HFF-Myc (cell line): Measurements from ENCODE around the gene CEACAM19.
"Not testable (repeated sequence)": the region's sequence is repeated elsewhere in the genome, so short reads cannot be mapped to it uniquely, and the experiment has no call there.

ENCODE experiments used
- DNase-seq: peaks from one replicate; pipeline ENCODE4 v3.0.0-alpha.2; 2011; ENCODE audit warnings: low read depth; ENCODE audit errors: extremely low read depth
- H3K4me3 ChIP-seq: replicated peaks from 2 replicates; pipeline ENCODE4 v1.5.1; 2011; ENCODE audit warnings: low read depth, mild to moderate bottlenecking, control low read depth, low read length
- TF ChIP-seq, protein P1 (sequence below): IDR thresholded peaks from 2 replicates; pipeline ENCODE4 v1.5.1; 2012; ENCODE audit warnings: mild to moderate bottlenecking, low read depth, low read length, control low read depth; ENCODE audit errors: missing control alignments

The CEACAM19 gene

DNA sequence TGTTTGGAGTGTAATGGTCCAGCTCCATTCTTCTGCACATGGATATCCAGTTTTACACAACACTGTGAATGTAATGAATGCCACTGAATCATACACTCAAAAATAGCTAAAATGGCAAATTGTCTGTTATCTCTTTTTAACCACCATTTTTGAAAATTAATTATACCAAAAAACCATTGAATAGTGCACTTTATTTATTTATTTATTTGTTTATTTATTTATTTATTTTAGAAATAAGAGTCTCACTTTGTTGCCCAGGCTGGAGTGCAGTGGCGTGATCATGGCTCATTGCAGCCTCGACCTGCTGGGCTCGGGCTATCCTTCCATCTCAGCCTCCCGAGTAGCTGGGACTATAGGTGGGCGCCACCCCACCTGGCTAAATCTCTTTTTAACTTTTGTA, 7.3 kb upstream of the CEACAM19 start:
- no peak overlapping the region for H3K4me3 ChIP-seq
- no peak for DNase-seq
- TF ChIP-seq, protein P1, sequence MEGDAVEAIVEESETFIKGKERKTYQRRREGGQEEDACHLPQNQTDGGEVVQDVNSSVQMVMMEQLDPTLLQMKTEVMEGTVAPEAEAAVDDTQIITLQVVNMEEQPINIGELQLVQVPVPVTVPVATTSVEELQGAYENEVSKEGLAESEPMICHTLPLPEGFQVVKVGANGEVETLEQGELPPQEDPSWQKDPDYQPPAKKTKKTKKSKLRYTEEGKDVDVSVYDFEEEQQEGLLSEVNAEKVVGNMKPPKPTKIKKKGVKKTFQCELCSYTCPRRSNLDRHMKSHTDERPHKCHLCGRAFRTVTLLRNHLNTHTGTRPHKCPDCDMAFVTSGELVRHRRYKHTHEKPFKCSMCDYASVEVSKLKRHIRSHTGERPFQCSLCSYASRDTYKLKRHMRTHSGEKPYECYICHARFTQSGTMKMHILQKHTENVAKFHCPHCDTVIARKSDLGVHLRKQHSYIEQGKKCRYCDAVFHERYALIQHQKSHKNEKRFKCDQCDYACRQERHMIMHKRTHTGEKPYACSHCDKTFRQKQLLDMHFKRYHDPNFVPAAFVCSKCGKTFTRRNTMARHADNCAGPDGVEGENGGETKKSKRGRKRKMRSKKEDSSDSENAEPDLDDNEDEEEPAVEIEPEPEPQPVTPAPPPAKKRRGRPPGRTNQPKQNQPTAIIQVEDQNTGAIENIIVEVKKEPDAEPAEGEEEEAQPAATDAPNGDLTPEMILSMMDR, result no peak

DNA sequence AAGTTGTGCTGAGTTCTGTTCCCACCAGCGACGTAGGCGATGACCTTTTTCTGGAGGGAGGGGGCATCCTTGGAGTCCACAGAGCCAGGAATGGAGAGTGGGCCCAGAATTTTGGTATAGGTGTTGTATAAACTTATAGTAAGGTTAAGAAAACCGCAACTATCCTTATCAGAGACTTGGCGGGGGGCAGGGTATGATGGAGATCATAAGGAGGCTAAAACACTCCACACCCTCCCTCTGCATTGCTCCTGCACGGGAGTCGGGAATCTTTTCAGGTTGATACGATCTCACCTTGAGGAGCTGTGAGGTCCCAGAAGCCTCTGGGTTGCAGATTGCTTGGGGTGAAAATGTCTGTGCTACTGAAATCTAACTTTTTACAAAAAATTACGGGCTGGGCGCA, 6.3 kb upstream of the CEACAM19 start:
- TF ChIP-seq, protein P1, result no peak
- no peak for DNase-seq
- no peak overlapping the region for H3K4me3 ChIP-seq

DNA sequence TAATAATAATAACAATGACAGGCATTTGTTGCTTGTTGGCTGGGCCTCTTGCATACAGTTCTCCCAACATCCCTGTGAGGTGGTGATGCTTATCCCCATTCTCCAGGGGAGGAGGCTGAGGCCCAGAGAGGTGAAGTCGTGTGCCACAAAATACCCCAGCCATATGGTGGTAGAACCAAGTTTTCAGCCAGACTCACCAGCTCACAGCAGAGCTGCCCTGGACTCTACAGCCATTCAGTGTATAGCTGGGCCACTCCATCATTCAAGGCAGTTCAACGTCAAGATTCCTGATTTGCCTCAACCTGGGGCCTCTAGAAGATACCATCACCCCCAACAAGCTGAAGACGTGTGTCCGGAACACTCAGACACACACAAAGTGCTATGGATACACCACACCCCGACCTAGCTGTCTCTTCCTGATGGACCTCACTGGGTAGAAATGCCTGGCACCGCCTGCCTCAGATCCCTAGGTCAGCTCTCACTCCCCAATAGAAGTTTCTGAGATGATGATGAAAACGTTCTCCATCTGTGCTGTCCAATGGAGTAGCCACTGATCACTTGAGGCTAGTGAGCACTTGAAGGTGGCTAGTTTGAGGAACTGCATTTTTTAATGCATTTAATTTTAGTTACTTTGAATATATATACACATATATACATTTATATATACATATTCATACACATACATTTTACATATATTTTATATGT, 4.3 kb upstream of the CEACAM19 start:
- H3K4me3 ChIP-seq, result no peak overlapping the region
- TF ChIP-seq, protein P1, result no peak
- no peak for DNase-seq

DNA sequence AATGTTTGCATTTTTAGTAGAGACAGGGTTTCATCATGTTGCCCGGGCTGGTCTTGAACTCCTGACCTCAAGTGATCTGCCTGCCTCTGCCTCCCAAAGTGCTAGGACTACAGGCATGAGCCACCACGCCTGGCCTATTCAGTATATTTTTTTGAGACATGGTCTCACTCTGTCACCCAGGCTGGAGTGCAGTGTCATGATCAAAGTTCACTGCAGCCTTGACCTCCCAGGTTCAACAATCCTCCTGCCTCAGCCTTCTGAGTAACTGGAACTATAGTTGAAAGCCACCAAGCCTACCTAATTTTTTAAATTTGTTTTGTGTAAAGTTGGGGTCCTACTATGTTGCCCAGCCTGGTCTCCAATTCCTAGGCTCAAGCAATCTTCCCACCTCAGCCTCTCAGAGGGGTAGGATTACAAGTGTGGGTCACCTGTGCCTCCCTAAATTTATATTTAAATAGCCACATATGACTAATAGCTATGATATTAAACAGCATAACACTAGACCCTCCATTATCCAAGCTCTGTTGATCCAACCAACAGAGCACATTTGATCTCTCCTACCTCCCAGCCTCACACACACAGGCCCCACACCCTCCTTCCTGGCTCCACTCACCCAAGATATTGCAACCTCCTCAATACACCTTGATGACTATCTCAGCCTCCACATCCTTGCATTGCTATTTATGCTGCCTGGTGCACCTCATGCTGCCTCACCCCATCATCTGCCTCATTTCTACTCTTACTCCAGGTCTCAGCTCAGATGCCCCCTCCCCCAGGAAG, 2.1 kb upstream of the CEACAM19 start:
- no peak overlapping the region for H3K4me3 ChIP-seq
- TF ChIP-seq, protein P1, result no peak
- DNase-seq, result no peak

DNA sequence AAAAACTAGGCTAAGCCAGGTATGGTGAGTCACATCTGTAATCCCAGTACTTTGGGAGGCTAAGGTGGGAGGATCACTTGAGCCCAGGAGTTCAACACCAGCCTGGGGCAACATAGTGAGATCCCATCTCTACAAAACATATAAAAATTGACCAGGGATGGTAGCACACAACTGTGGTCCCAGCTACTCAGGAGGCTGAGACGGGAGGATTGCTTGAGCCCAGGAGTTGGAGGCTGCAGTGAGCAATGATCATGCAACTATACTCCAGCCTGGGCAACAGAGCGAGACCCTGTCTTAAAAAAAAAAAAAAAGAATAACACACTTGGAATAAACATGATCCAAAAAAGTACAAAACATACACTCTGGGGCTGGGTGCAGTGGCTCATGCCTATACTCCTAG, 1.3 kb upstream of the CEACAM19 start:
- DNase-seq, H3K4me3 ChIP-seq: not testable (repeated sequence)

DNA sequence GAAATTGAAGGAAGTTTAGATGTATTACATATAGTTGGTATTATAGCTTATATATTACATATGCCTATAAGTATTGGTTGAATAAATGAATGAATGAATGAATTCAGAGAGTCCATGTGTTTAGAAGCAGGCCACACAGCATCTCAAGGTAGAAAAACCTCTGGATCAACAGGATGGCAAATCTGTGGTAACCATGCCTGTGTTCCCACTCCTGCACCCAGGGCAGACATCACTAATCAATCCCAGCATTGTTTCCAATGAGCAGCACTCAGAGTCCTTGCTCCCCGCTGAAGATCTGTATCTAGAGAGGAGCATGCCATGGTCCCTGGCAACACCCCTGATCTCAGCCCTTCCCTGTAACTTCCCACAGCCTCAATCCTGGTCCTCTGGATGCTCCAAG, 944 bp downstream of the CEACAM19 start:
- TF ChIP-seq, protein P1, result no peak
- DNase-seq, result no peak
- no peak overlapping the region for H3K4me3 ChIP-seq

DNA sequence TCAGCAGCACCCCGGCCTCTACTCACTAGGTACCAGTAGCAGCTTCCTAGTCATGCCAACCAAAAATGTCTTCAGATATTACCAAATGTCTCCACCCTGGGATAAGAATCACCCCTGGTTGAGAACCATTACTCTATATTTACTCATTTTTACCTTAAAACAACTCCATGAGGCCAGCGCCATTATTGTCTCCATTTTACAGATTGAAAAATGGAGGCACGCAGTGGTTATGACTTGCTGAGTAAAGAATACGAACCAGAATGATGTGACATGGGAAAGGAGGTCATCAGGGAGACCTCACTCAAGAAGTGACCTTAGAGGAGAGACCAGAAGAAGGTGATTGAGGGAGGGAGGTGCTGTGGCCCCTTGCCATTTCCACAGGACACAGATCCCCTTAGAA, 2.2 kb downstream of the CEACAM19 start:
- TF ChIP-seq, protein P1, result no peak
- no peak for DNase-seq
- H3K4me3 ChIP-seq, result no peak overlapping the region
